WTC11 (cell line): Measurements from ENCODE around the gene MMP13. TPM values are rescaled to one million over a fixed set of nuclear protein-coding genes. Genes with fewer than 3 reads are reported as not detected.

ENCODE experiments used
- ATAC-seq: fragments of 200-7000 bp; cut with Tn5 transposase; 2 replicates; pipeline ENCODE4 v1.10.0; 2021; ENCODE audit warnings: mild to moderate bottlenecking, moderate library complexity
- CTCF ChIA-PET: fragments of 300-600 bp; sonication (Branson Sonifier 250); formaldehyde crosslinking; loops from one replicate; lab custom pipeline; 2021; ENCODE audit warnings: antibody characterized with exemption; lab: Charles Lee
- POLR2A ChIA-PET: fragments of 350-600 bp; sonication (Branson Sonifier 250); formaldehyde crosslinking; loops from one replicate; lab custom pipeline; 2021; ENCODE audit warnings: antibody characterized with exemption; lab: Charles Lee
- DNase-seq: peaks from one replicate; pipeline ENCODE4 v3.0.0; 2021; ENCODE audit warnings: low spot score
- H3K27ac Mint-ChIP-seq: 2 replicates; pipeline ENCODE4 v1.8.0; 2021; ENCODE audit warnings: mixed read lengths
- H3K27me3 Mint-ChIP-seq: 2 replicates; pipeline ENCODE4 v1.8.0; 2021; ENCODE audit warnings: low read depth, mild to moderate bottlenecking, moderate library complexity, mixed read lengths
- H3K36me3 Mint-ChIP-seq: 2 replicates; pipeline ENCODE4 v1.8.0; 2021; ENCODE audit warnings: mixed read lengths
- H3K4me1 Mint-ChIP-seq: 2 replicates; pipeline ENCODE4 v1.8.0; 2022; ENCODE audit warnings: mixed read lengths
- H3K4me3 Mint-ChIP-seq: 2 replicates; pipeline ENCODE4 v1.8.0; 2021; ENCODE audit warnings: mild to moderate bottlenecking, moderate library complexity, mixed read lengths
- H3K9me3 Mint-ChIP-seq: 2 replicates; pipeline ENCODE4 v1.8.0; 2021; ENCODE audit warnings: mixed read lengths
- AFF4 ChIP-seq: sonication (generic); formaldehyde crosslinking; IDR thresholded peaks from 2 replicates; pipeline ENCODE4 v1.8.1; 2023; ENCODE audit warnings: mild to moderate bottlenecking, missing genetic modification reagents, borderline replicate concordance
- ATF2 ChIP-seq: sonication (generic); formaldehyde crosslinking; IDR thresholded peaks from 2 replicates; pipeline ENCODE4 v1.8.1; 2022; ENCODE audit warnings: low read depth, missing genetic modification reagents, borderline replicate concordance
- ATF6 ChIP-seq: sonication (generic); formaldehyde crosslinking; IDR thresholded peaks from 2 replicates; pipeline ENCODE4 v1.8.1; 2023; ENCODE audit warnings: mild to moderate bottlenecking, missing genetic modification reagents
- CDX4 ChIP-seq: fragments of 250-450 bp; sonication (Bioruptor Pico); IDR thresholded peaks from 2 replicates; pipeline ENCODE4 v1.9.0; 2021; ENCODE audit warnings: moderate library complexity, mild to moderate bottlenecking, inconsistent platforms, borderline replicate concordance
- CREM ChIP-seq: sonication (generic); formaldehyde crosslinking; IDR thresholded peaks from 2 replicates; pipeline ENCODE4 v1.8.1; 2022; ENCODE audit warnings: mild to moderate bottlenecking, missing genetic modification reagents, moderate library complexity
- E2F5 ChIP-seq: sonication (generic); formaldehyde crosslinking; IDR thresholded peaks from 2 replicates; pipeline ENCODE4 v1.8.1; 2022; ENCODE audit warnings: mild to moderate bottlenecking, moderate library complexity, missing genetic modification reagents
- ETV6 ChIP-seq: sonication (generic); formaldehyde crosslinking; IDR thresholded peaks from 2 replicates; pipeline ENCODE4 v1.8.1; 2022; ENCODE audit warnings: mild to moderate bottlenecking, missing genetic modification reagents
- FOXK1 ChIP-seq: sonication (generic); formaldehyde crosslinking; IDR thresholded peaks from 2 replicates; pipeline ENCODE4 v1.8.0; 2022; ENCODE audit warnings: mild to moderate bottlenecking, moderate library complexity, missing genetic modification reagents
- IRF1 ChIP-seq: sonication (generic); formaldehyde crosslinking; IDR thresholded peaks from 2 replicates; pipeline ENCODE4 v1.8.0; 2023; ENCODE audit warnings: missing genetic modification reagents
- JAZF1 ChIP-seq: fragments of 250-450 bp; sonication (Bioruptor Pico); IDR thresholded peaks from 2 replicates; pipeline ENCODE4 v1.9.0; 2021; ENCODE audit warnings: moderate library complexity, mild to moderate bottlenecking, inconsistent platforms
- JUN ChIP-seq: sonication (generic); formaldehyde crosslinking; IDR thresholded peaks from 2 replicates; pipeline ENCODE4 v1.8.0; 2023; ENCODE audit warnings: mild to moderate bottlenecking, missing genetic modification reagents
- NR1H2 ChIP-seq: sonication (generic); formaldehyde crosslinking; IDR thresholded peaks from 2 replicates; pipeline ENCODE4 v1.9.0; 2021; ENCODE audit warnings: mild to moderate bottlenecking, moderate library complexity, missing genetic modification reagents
- NR3C1 ChIP-seq: sonication (generic); formaldehyde crosslinking; conservative IDR thresholded peaks from 2 replicates; pipeline ENCODE4 v1.8.1; 2023; ENCODE audit warnings: low read depth, mild to moderate bottlenecking, missing genetic modification reagents
- SMAD4 ChIP-seq: sonication (generic); formaldehyde crosslinking; IDR thresholded peaks from 2 replicates; pipeline ENCODE4 v1.8.0; 2022; ENCODE audit warnings: mild to moderate bottlenecking, missing genetic modification reagents
- SOX15 ChIP-seq: fragments of 250-450 bp; sonication (Bioruptor Pico); IDR thresholded peaks from 2 replicates; pipeline ENCODE4 v1.9.0; 2021; ENCODE audit warnings: mild to moderate bottlenecking
- TEAD4 ChIP-seq: sonication (generic); formaldehyde crosslinking; IDR thresholded peaks from 2 replicates; pipeline ENCODE4 v1.8.0; 2022; ENCODE audit warnings: mild to moderate bottlenecking, missing genetic modification reagents
- ZNF281 ChIP-seq: sonication (generic); formaldehyde crosslinking; IDR thresholded peaks from 2 replicates; pipeline ENCODE4 v1.8.0; 2023; ENCODE audit warnings: mild to moderate bottlenecking, missing genetic modification reagents
- ZNF396 ChIP-seq: fragments of 250-450 bp; sonication (Bioruptor Pico); IDR thresholded peaks from 2 replicates; pipeline ENCODE4 v1.8.0; 2021; ENCODE audit warnings: mild to moderate bottlenecking, moderate library complexity, borderline replicate concordance
- ZNF532 ChIP-seq: fragments of 250-450 bp; sonication (Bioruptor Pico); IDR thresholded peaks from 2 replicates; pipeline ENCODE4 v1.9.0; 2021; ENCODE audit warnings: mild to moderate bottlenecking, borderline replicate concordance
- total RNA-seq: library from RNA; stranded (reverse); gene quantifications from 3 replicates; pipeline ENCODE4 v1.2.3, GENCODE V29; 2021

The MMP13 gene
- total RNA-seq, 1 experiment from 2014 or later: not detected

- TF ChIP-seq ETV6: no peak
- no peak for TF ChIP-seq FOXK1
- no peak for TF ChIP-seq TEAD4 (CRISPR knock-in tag)
These were observed 30.6 kb downstream of the MMP13 start (continued) for GRCh38 chr11:102924851-102925380.

GRCh38 chr11:102921587-102922220 is 33.8 kb downstream of the MMP13 start:
- Mint-ChIP-seq H3K27me3 (no peaks in the 10 kb centered on the region), H3K27ac (no peak overlapping the region), H3K36me3 (no peaks in the 10 kb centered on the region), H3K4me1 (no peaks in the 10 kb centered on the region), H3K4me3 (no peak overlapping the region), H3K9me3 (no peaks in the 10 kb centered on the region)
- ATAC-seq: no peak
- ChIA-PET POLR2A (no interaction called here), CTCF (no interaction called here)
- no peak for DNase-seq
- TF ChIP-seq ATF2 (no peak), NR1H2 (CRISPR knock-in tag) (no peak), ZNF396 (CRISPR knock-in tag) (no peak), JAZF1 (CRISPR knock-in tag) (no peak), NR3C1 (no peak), ATF6 (CRISPR knock-in tag) (no peak), SMAD4 (CRISPR knock-in tag) (no peak), IRF1 (CRISPR knock-in tag) (no peak), ZNF281 (CRISPR knock-in tag) (no peak), AFF4 (no peak), SOX15 (CRISPR knock-in tag) (no peak), CREM (CRISPR knock-in tag) (no peak), JUN (CRISPR knock-in tag) (no peak), E2F5 (CRISPR knock-in tag) (no peak), CDX4 (CRISPR knock-in tag) (no peak), ZNF532 (no peak)
